Vagina (tissue), 2 donors: Measurements from ENCODE around the gene CHD1.

Experiments used
- CTCF ChIP-seq, 3 experiments: fragments of 450-650 bp in 2 of 3; fragments of 200-600 bp in 1 of 3; sonication (generic) in 1 of 3; IDR thresholded peaks; one replicate each; pipeline ENCODE4 v1.5.1; 2017 to 2019; ENCODE audit warnings: antibody characterized with exemption in 3 of 3, mild to moderate bottlenecking in 2 of 3, moderate library complexity in 2 of 3
- POLR2A ChIP-seq, 2 donors: fragments of 450-650 bp; IDR thresholded peaks; one replicate each; pipeline ENCODE4 v1.6.1; 2017; ENCODE audit warnings: antibody characterized with exemption in 2 of 2, mild to moderate bottlenecking in 2 of 2, moderate library complexity in 2 of 2

- TF ChIP-seq POLR2A (IDR thresholded peaks at IDR 0.05) (no peak), CTCF (IDR thresholded peaks at IDR 0.05) (no peak)
These were observed 33.8 kb upstream of the CHD1 start for GRCh38 chr5:98962587-98962986.
